GM12872 (cell line): ENCODE measurements around the gene HS3ST3B1.

Source experiments
- CTCF ChIP-seq: IDR thresholded peaks from 3 replicates; pipeline ENCODE4 v1.5.1; 2011; ENCODE audit warnings: low read depth, mild to moderate bottlenecking, low read length, moderate library complexity; ENCODE audit not compliant: insufficient read depth

HS3ST3B1 gene

DNA sequence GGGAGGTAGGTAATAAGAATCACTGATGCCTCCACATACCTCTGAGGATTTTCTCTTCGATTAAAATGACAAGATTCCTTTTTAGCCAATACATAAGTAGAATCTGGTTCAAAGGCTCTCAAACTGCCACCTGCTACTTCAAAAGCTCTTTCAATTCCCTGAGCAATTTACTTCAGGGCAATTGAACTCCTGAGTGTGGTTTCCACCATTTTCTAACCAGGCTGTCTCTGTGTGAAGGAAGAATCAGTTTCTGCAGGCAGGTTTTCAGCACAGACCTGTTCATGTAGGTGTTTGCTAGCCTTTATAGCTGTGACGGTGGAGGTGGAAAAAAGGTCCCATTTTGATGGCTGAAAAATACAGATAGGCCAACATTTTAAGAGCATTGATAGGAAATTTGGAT is 18.2 kb upstream of the HS3ST3B1 start:
- no peak for TF ChIP-seq CTCF

GRCh38 chr17:14289162-14289561 is 11.7 kb upstream of the HS3ST3B1 start:
- no peak for TF ChIP-seq CTCF

GRCh38 chr17:14294876-14295275 is 6.0 kb upstream of the HS3ST3B1 start:
- TF ChIP-seq CTCF = no peak

GRCh38 chr17:14295676-14296075 is 5.2 kb upstream of the HS3ST3B1 start:
- TF ChIP-seq CTCF = no peak

DNA sequence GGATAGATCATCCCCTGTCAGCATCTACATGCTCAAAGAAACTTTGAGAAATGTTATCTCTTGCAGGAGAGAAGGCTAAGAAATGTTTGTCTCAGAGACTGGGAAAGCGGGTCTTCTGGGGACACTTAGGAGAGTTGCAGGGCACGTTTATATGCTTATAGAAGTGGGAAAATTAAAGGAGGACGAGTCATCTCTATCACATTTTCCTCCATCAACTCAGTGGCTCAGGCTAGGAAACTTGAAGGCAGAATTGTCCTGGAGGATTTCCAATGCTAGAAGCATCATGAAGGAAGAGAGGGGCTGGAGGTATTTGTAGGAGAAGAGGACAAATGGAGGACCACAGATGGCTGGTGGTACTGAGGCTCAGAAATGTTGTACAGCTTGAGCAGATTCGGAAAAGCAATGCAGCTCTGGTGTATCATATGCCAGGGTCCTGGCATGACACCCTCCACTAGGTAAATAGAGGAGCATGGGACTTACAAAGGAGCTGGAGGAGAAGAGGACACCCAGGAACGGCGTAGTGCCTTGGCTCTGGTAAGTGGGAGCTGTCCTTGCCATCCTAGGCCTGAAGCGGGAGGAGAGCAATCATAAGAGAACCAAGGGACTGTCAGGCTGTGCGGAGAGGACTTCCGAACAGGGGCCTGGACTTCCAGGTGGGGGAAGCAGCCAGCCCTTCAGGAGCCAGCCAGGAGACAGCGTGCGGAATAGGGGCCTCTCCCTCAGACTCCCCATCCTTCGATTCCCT is 4.5 kb upstream of the HS3ST3B1 start:
- TF ChIP-seq CTCF = no peak

DNA sequence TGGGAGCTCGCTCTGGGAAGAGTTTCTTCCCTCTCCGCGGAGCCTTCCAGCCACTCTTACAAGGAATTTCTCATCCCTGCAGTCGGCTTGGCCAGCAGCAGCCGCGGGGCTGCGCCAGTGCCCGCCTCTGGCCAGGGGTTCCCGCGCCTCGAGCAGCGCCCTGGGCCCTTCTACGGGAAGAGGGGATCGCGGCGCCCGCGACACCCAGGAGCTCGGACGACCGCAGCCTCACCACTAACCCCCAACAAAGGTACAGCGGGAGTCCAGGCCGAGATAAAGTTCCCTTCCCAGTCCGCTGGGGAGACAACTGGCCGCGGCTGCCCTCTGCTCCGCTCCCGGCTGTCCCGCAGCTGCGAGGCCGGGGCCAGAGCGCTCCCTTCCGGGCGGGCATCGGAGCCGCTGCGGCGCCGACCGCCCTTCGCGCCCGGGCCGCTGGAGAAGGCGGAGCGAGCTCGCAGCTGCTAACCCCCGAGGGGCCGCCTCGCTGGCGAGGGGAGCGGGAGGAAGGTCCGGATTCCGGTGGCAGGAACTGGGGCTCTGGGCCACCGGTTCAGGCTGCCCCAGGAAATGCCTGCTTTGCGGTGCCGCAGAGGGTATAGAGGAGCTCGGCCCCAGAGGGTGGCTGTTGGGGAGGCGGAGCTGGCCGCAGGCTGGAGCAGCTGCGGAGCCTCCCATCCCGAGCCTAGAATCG is 3.6 kb upstream of the HS3ST3B1 start:
- TF ChIP-seq CTCF = no peak

DNA sequence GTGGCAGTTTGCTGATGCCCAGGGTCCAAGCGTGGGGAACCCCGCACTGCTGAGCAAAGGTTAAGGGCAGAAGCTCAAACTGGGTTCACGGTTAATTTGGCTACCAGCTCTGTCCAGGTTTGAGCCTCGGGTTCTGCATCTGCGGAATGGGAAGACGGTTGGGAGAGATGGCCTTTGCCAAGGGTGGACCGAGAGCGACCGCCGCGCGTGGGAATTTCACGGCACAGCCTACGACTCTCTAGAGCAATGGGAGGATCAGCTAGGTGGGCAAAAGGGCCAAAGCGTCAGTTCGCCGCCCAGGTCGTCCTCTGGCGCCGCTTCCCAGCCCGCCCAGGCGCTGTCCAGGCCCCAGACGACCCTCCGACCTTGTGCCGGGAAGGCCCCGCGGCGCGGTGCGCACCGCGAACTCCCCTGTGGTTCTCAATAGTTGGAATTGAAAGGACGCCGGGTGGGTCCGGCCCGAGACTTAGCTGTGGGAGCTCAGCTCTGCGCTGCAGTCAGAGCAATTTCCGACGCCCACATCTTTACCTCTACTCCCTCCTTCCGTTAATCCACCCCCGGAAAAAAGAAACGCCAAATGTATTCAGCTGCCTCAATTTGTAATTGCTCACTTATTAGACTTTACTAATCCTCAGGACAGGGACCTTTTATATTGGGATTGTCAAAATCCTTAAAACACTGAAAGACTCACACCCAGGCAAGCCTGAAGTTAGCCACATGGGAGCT is 2.5 kb upstream of the HS3ST3B1 start:
- no peak for TF ChIP-seq CTCF
